ENCODE results near the gene TMEM238L. TPM values are rescaled to one million over a fixed set of nuclear protein-coding genes. Genes with fewer than 3 reads are reported as not detected.
A peak's percentile ranks its signal among the peaks of the same experiment; 100 is the strongest.

The TMEM238L gene
- total and polyA plus RNA-seq, 2 of the 8 experiments (the other 6 are each of a cell fraction or from before 2014, with no cell fraction given), result not detected

GRCh38 chr17:10790491-10791401 is 13.2 kb downstream of the TMEM238L start:
- no peak overlapping the region for H3K14ac ChIP-seq (ENCODE audit: insufficient read length)
- no peak overlapping the region for H4K5ac ChIP-seq (ENCODE audit: insufficient read length, low read depth, low read length)
- POLR2A ChIA-PET (ENCODE audit: partially characterized antibody), result interaction anchor here (0.6 to 2.9 kb wide), 19 partner anchors 7 to 237 kb away, joined by 3 to 10 read pairs (median 4); partner anchors contain the start of genes PIRT, TMEM220 and TMEM238L
- no peak overlapping the region for H3K4me3 ChIP-seq (ENCODE audit: extremely low read depth in 1 of 4, insufficient read depth in 2 of 4, low read depth in 3 of 4, low read length in 4 of 4)
- no peak for FAIRE-seq
- WGBS, 2 experiments (ENCODE audit: extremely low coverage in 1 of 2, insufficient coverage in 1 of 2, insufficient read length in 1 of 2, insufficient replicate concordance in 2 of 2, low coverage in 1 of 2, low lambda C conversion rate in 2 of 2, missing lambda C conversion rate in 1 of 2), result 84% methylated on average over 9 of the region's 9 CpGs; no CpG with 5 or more reads in 1 of the 2 experiments
- CTCF ChIA-PET (ENCODE audit: partially characterized antibody), result interaction anchor here (0.6 to 1.7 kb wide), 9 partner anchors 18 to 144 kb away, joined by 3 to 9 read pairs (median 3); no protein-coding TSS in a partner anchor
- H3K18ac ChIP-seq (ENCODE audit: extremely low read depth, low read length), result no peak overlapping the region
- no peaks in the 10 kb centered on the region for H4K20me1 ChIP-seq (replicated peaks in 1 of 2; ENCODE audit: control insufficient read depth in 1 of 2, insufficient read depth in 2 of 2, low read length in 2 of 2)
- H3K23ac ChIP-seq (ENCODE audit: insufficient read length), result no peak overlapping the region
- no peak for DNase-seq (ENCODE audit: low read depth in 1 of 2, low spot score in 2 of 2)
- H3K9me3 ChIP-seq (ENCODE audit: insufficient read depth in 2 of 2, low read depth in 1 of 2, low read length in 1 of 2), result no peaks in the 10 kb centered on the region
- no peaks in the 10 kb centered on the region; a peak in 1 of 7 replicates for H3K27me3 ChIP-seq (replicated peaks in 1 of 4; ENCODE audit: control insufficient read depth in 3 of 4, extremely low read depth in 1 of 4, insufficient read depth in 3 of 4, low read length in 3 of 4)
- H2BK15ac ChIP-seq (ENCODE audit: low read length), result no peak overlapping the region
- no peak overlapping the region for H4K8ac ChIP-seq (ENCODE audit: extremely low read depth, insufficient read depth, low read length)
- H3K4ac ChIP-seq (replicated peaks; ENCODE audit: insufficient read length, low read depth, low read length), result no peak overlapping the region
- H3K36me3 ChIP-seq (ENCODE audit: control insufficient read depth in 2 of 4, insufficient read depth in 4 of 4, low read length in 3 of 4), result no peaks in the 10 kb centered on the region
- H2BK20ac ChIP-seq (ENCODE audit: low read length), result no peak overlapping the region
- no peak overlapping the region for H2AK5ac ChIP-seq (ENCODE audit: low read depth, low read length)
- no peak overlapping the region for H3K27ac ChIP-seq (ENCODE audit: low read depth, low read length)
- no peak overlapping the region for H3K56ac ChIP-seq (replicated peaks; ENCODE audit: insufficient read length, low read depth, low read length)
- no peaks in the 10 kb centered on the region for H3K23me2 ChIP-seq (ENCODE audit: low read depth, low read length)
- no peaks in the 10 kb centered on the region for H3K79me1 ChIP-seq (ENCODE audit: low read depth, low read length)
- H2BK12ac ChIP-seq (ENCODE audit: low read depth, low read length), result no peak overlapping the region
- H3K9ac ChIP-seq (replicated peaks in 1 of 4; ENCODE audit: extremely low read depth in 1 of 4, low read depth in 3 of 4, low read length in 3 of 4), result peak overlapping the region in 1 of 4 experiments; percentile 15; a peak in 1 of 7 replicates
- H2BK5ac ChIP-seq (ENCODE audit: low read depth, low read length), result no peak overlapping the region
- H2AFZ ChIP-seq (ENCODE audit: low read length), result peak overlapping the region; percentile 65; the same call in 1 of the 2 replicates
- no peak overlapping the region for H2BK120ac ChIP-seq (replicated peaks; ENCODE audit: low read depth, low read length)
- H3K79me2 ChIP-seq (ENCODE audit: control insufficient read depth in 1 of 2, insufficient read depth in 2 of 2, low read length in 2 of 2), result no peaks in the 10 kb centered on the region
- H4K91ac ChIP-seq (replicated peaks; ENCODE audit: insufficient read length, low read length), result peak overlapping the region; percentile 49
- no peak overlapping the region for H3K4me2 ChIP-seq (ENCODE audit: insufficient read depth in 1 of 2, low read depth in 2 of 2, low read length in 2 of 2)
- peaks cover 4 to 13% (median 5%) of the 10 kb centered on the region in 4 experiments; a peak in 4 of 7 replicates for H3K4me1 ChIP-seq (replicated peaks in 1 of 4; ENCODE audit: control insufficient read depth in 3 of 4, insufficient read depth in 4 of 4, low read length in 3 of 4)
